ENCODE data around the gene TFIP11.
A peak's percentile ranks its signal among the peaks of the same experiment; 100 is the strongest.

The TFIP11 gene

GRCh38 chr22:26512149-26512793, at the start of gene TFIP11:
TFIP11 (minus strand) TSS chr22:26512473; CDS start chr22:26510272, 2,201 bp downstream.
- peak; percentile 86 for DNase-seq (ENCODE audit: low spot score)

- DNase-seq (ENCODE audit: low spot score) = no peak
These were observed 49.6 kb upstream of the TFIP11 start for GRCh38 chr22:26561756-26562417.

- no peak for DNase-seq (ENCODE audit: low spot score)
These were observed 47.8 kb upstream of the TFIP11 start for GRCh38 chr22:26559961-26560575.

- DNase-seq (ENCODE audit: low spot score) = no peak
These were observed 46.1 kb upstream of the TFIP11 start for GRCh38 chr22:26558248-26558895.

GRCh38 chr22:26556904-26557303, 44.6 kb upstream of the TFIP11 start:
- DNase-seq (ENCODE audit: low spot score) = no peak

GRCh38 chr22:26555478-26555877, 43.2 kb upstream of the TFIP11 start:
- no peak for DNase-seq (ENCODE audit: low spot score)

- no peak for DNase-seq (ENCODE audit: low spot score)
These were observed 42.7 kb upstream of the TFIP11 start for GRCh38 chr22:26554956-26555355.

GRCh38 chr22:26553056-26553752, 40.9 kb upstream of the TFIP11 start:
- no peak for DNase-seq (ENCODE audit: low spot score)

- DNase-seq (ENCODE audit: low spot score) = no peak
These were observed 40.2 kb upstream of the TFIP11 start for GRCh38 chr22:26552466-26552865.

GRCh38 chr22:26551568-26551967, 39.3 kb upstream of the TFIP11 start:
- DNase-seq (ENCODE audit: low spot score) = no peak

- DNase-seq (ENCODE audit: low spot score) = peak; percentile 22
These were observed 38.3 kb upstream of the TFIP11 start for GRCh38 chr22:26550498-26551033.

- DNase-seq (ENCODE audit: low spot score) = no peak
These were observed 37.7 kb upstream of the TFIP11 start for GRCh38 chr22:26549902-26550497.

GRCh38 chr22:26548984-26549383, 36.7 kb upstream of the TFIP11 start:
- DNase-seq (ENCODE audit: low spot score) = no peak

GRCh38 chr22:26548303-26548702, 36.0 kb upstream of the TFIP11 start:
- DNase-seq (ENCODE audit: low spot score) = no peak

- no peak for DNase-seq (ENCODE audit: low spot score)
These were observed 35.6 kb upstream of the TFIP11 start for GRCh38 chr22:26547837-26548236.

GRCh38 chr22:26547426-26547825, 35.2 kb upstream of the TFIP11 start:
- no peak for DNase-seq (ENCODE audit: low spot score)

- DNase-seq (ENCODE audit: low spot score) = no peak
These were observed 34.0 kb upstream of the TFIP11 start for GRCh38 chr22:26546282-26546681.

- DNase-seq (ENCODE audit: low spot score) = no peak
These were observed 33.6 kb upstream of the TFIP11 start for GRCh38 chr22:26545827-26546226.

- DNase-seq (ENCODE audit: low spot score) = no peak
These were observed 33.1 kb upstream of the TFIP11 start for GRCh38 chr22:26545385-26545784.

GRCh38 chr22:26544489-26544888, 32.2 kb upstream of the TFIP11 start:
- no peak for DNase-seq (ENCODE audit: low spot score)

- peak; percentile 37 for DNase-seq (ENCODE audit: low spot score)
These were observed 30.6 kb upstream of the TFIP11 start for GRCh38 chr22:26542831-26543230.
